Mesendoderm (in vitro differentiated cells): Measurements from ENCODE around the gene SKAP1.

Experiments
- DNase-seq: peaks from one replicate; pipeline ENCODE4 v3.0.0; 2013
- H2AK5ac ChIP-seq: 2 replicates; pipeline ENCODE4 v1.6.1; 2013; ENCODE audit warnings: low read length, inconsistent platforms
- H2BK120ac ChIP-seq: 2 replicates; pipeline ENCODE4 v1.6.1; 2013; ENCODE audit warnings: low read depth, mild to moderate bottlenecking, low read length, moderate library complexity, mixed read lengths
- H2BK15ac ChIP-seq: replicated peaks from 2 replicates; pipeline ENCODE4 v1.6.1; 2013; ENCODE audit warnings: low read depth, mild to moderate bottlenecking, moderate library complexity
- H2BK5ac ChIP-seq: 2 replicates; pipeline ENCODE4 v1.6.1; 2013; ENCODE audit warnings: low read length, inconsistent platforms
- H3K18ac ChIP-seq: 2 replicates; pipeline ENCODE4 v1.6.1; 2013; ENCODE audit warnings: mild to moderate bottlenecking, low read length, mixed read lengths
- H3K23ac ChIP-seq: one replicate; pipeline ENCODE4 v1.6.1; 2013; ENCODE audit warnings: low read length
- H3K27ac ChIP-seq: 2 replicates; pipeline ENCODE4 v1.5.1; 2013; ENCODE audit warnings: low read depth, mild to moderate bottlenecking, inconsistent platforms, low read length, moderate library complexity
- H3K27me3 ChIP-seq: 2 replicates; pipeline ENCODE4 v1.6.1; 2013; ENCODE audit warnings: low read length, control low read depth, mild to moderate bottlenecking, inconsistent platforms; ENCODE audit not compliant: insufficient read depth, poor library complexity
- H3K36me3 ChIP-seq: 2 replicates; pipeline ENCODE4 v1.6.1; 2013; ENCODE audit warnings: low read length, inconsistent platforms; ENCODE audit not compliant: control insufficient read depth, insufficient read depth
- H3K4ac ChIP-seq: one replicate; pipeline ENCODE4 v1.6.1; 2013; ENCODE audit warnings: low read depth, mild to moderate bottlenecking, low read length, moderate library complexity
- H3K4me1 ChIP-seq: 2 replicates; pipeline ENCODE4 v1.6.1; 2013; ENCODE audit warnings: low read depth, low read length, inconsistent platforms; ENCODE audit not compliant: control insufficient read depth
- H3K4me2 ChIP-seq: 2 replicates; pipeline ENCODE4 v1.6.1; 2013; ENCODE audit warnings: low read length
- H3K4me3 ChIP-seq: 2 replicates; pipeline ENCODE4 v1.5.1; 2013; ENCODE audit warnings: mild to moderate bottlenecking, low read length
- H3K56ac ChIP-seq: one replicate; pipeline ENCODE4 v1.6.1; 2013; ENCODE audit warnings: low read length
- H3K79me1 ChIP-seq: 2 replicates; pipeline ENCODE4 v1.6.1; 2013; ENCODE audit warnings: low read length, inconsistent platforms
- H3K79me2 ChIP-seq: 2 replicates; pipeline ENCODE4 v1.6.1; 2013; ENCODE audit warnings: mild to moderate bottlenecking, low read length; ENCODE audit not compliant: control insufficient read depth, insufficient read depth
- H3K9ac ChIP-seq: 2 replicates; pipeline ENCODE4 v1.6.1; 2013; ENCODE audit warnings: low read length, inconsistent platforms
- H4K5ac ChIP-seq: one replicate; pipeline ENCODE4 v1.6.1; 2013; ENCODE audit warnings: low read length
- H4K8ac ChIP-seq: one replicate; pipeline ENCODE4 v1.6.1; 2013; ENCODE audit warnings: low read depth, mild to moderate bottlenecking, control low read depth, low read length, moderate library complexity
- WGBS: extraction: QIAGEN DNeasy Blood & Tissue Kit; methylation state at CpG from one replicate; pipeline ENCODE4 v1.1.7; 2013; ENCODE audit warnings: low lambda C conversion rate, missing lambda C conversion rate; ENCODE audit not compliant: insufficient coverage; ENCODE audit errors: extremely low coverage; 5-methylcytosine and 5-hydroxymethylcytosine counted together

Gene SKAP1

DNA sequence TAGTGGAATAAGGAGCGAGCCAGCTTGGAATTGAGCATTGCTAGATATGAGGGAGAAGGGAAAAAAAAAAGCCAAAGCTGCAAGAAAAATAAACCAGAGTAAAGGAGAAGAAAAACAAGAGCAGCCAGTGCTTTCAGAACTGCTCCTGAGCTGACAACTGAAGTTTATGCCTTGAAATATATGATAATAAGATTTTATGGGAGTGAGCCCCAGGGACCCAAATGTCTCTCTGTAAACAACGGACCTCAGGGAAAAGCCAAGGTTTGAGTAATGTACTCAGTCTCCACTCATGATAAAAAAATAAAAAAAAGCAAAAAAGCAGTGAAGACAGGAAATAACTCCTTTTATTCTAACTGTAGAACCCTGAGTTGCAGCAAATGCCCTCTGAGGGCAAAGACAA, 189.9 kb downstream of the SKAP1 start:
- Histone ChIP-seq H3K27ac (no peak overlapping the region), H4K5ac (no peak overlapping the region), H3K4me2 (no peak overlapping the region), H3K4ac (no peak overlapping the region), H3K4me1 (peaks cover 14% of the 10 kb centered on the region), H2BK120ac (no peak overlapping the region), H3K4me3 (no peak overlapping the region), H3K9ac (no peak overlapping the region), H3K79me1 (no peaks in the 10 kb centered on the region), H3K23ac (no peak overlapping the region), H2BK15ac (no peak overlapping the region), H3K18ac (no peak overlapping the region), H3K79me2 (no peaks in the 10 kb centered on the region), H2AK5ac (no peak overlapping the region), H3K27me3 (no peaks in the 10 kb centered on the region), H2BK5ac (no peak overlapping the region), H3K56ac (no peak overlapping the region), H4K8ac (no peak overlapping the region), H3K36me3 (no peaks in the 10 kb centered on the region)
- WGBS, result no CpG with 5 or more reads among the region's 2 CpGs
- no peak for DNase-seq

DNA sequence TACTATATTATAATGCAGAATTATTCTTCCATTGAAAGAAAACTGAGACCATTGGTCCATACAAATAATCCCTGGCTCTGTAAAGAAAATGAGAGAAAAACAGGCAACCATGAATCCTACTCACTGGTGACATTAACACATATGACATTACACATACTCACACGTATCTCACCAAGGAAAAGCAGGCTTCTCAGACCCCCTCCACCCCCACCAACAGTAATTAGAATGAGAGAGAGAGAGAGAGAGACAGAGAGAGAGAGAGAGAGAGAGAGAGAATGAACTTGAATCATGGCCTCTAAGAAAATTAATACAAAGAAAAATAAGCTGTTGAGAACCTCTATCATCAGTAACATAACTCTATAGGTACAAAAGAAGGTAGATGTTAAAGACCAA, 190.4 kb downstream of the SKAP1 start:
- no peak overlapping the region for H3K4me3 ChIP-seq
- H3K36me3 ChIP-seq, result no peaks in the 10 kb centered on the region
- H4K8ac ChIP-seq, result no peak overlapping the region
- no peak overlapping the region for H2BK120ac ChIP-seq
- DNase-seq, result no peak
- no peak overlapping the region for H3K23ac ChIP-seq
- H3K4me2 ChIP-seq, result no peak overlapping the region
- no peak overlapping the region for H3K56ac ChIP-seq
- H2BK15ac ChIP-seq, result peak overlapping the region; percentile 36
- H2AK5ac ChIP-seq, result no peak overlapping the region
- peaks cover 11% of the 10 kb centered on the region for H3K4me1 ChIP-seq
- no CpG with 5 or more reads among the region's 1 CpG for WGBS
- no peaks in the 10 kb centered on the region for H3K79me1 ChIP-seq
- H3K4ac ChIP-seq, result no peak overlapping the region
- H4K5ac ChIP-seq, result no peak overlapping the region
- H3K27ac ChIP-seq, result no peak overlapping the region
- no peaks in the 10 kb centered on the region for H3K79me2 ChIP-seq
- no peak overlapping the region for H2BK5ac ChIP-seq
- no peaks in the 10 kb centered on the region for H3K27me3 ChIP-seq
- no peak overlapping the region for H3K9ac ChIP-seq
- no peak overlapping the region for H3K18ac ChIP-seq

DNA sequence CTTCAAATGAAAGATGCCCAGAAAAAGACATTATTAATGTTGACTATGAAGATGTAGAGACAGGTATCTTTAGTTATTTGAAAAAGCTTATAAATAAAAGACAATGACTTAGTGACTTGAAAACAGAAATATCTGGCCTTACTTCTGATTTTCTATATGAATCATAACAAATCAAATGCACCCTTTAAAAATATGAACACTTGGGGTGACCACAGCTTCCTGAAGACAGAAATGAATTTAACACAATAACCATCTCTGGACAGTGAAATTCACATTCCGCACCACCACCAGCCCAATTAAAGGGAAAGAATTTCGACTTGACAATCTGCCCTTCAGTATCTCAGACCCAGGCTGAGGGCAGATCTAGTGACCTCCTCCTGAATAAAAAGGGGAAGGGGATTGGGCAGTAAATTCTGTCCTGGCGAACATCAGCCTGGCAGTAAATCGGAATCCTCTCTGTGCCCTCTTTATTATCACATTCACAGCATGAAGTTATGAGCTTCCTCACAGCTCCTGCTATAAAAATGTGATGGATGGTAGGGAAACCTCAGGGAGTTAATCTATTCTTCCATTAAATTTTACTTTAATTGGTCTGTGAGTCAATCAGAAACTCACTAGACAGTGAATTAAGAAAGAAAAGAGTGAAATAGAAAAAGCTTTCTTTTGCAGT, 190.9 kb downstream of the SKAP1 start:
- Histone ChIP-seq H2BK15ac (no peak overlapping the region), H2AK5ac (no peak overlapping the region), H3K9ac (no peak overlapping the region), H3K4ac (no peak overlapping the region), H2BK5ac (no peak overlapping the region), H3K4me1 (peaks cover 10% of the 10 kb centered on the region), H3K79me1 (no peaks in the 10 kb centered on the region), H3K18ac (no peak overlapping the region), H3K36me3 (no peaks in the 10 kb centered on the region), H4K8ac (no peak overlapping the region), H2BK120ac (no peak overlapping the region), H3K27me3 (no peaks in the 10 kb centered on the region), H3K56ac (no peak overlapping the region), H3K79me2 (no peaks in the 10 kb centered on the region), H3K4me2 (no peak overlapping the region), H4K5ac (no peak overlapping the region), H3K23ac (no peak overlapping the region), H3K4me3 (no peak overlapping the region), H3K27ac (no peak overlapping the region)
- WGBS, result no CpG with 5 or more reads among the region's 4 CpGs
- no peak for DNase-seq

DNA sequence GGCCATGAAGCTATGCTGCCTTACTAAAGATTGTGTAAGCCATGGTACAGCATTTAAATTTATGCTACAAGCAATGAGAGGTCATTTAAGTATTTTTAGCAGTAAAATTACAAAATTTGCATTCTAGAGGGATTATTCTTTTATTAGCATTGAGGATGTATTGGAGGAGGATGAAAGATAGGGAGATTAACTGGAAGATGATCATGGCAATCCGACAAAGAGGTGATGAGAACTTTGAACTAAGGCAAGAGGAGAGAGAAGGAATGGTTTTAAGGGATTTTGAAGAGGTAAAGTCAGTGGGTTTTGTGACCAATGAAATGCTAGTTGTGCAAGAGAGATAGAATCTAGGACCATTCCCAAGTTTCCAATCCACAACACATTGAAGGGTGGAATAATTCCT, 192.6 kb downstream of the SKAP1 start:
- no peaks in the 10 kb centered on the region for H3K36me3 ChIP-seq
- H3K79me2 ChIP-seq, result no peaks in the 10 kb centered on the region
- no peaks in the 10 kb centered on the region for H3K79me1 ChIP-seq
- no peak overlapping the region for H2BK15ac ChIP-seq
- H3K27me3 ChIP-seq, result no peaks in the 10 kb centered on the region
- no peak overlapping the region for H3K9ac ChIP-seq
- H2BK5ac ChIP-seq, result no peak overlapping the region
- DNase-seq, result no peak
- no peak overlapping the region for H3K23ac ChIP-seq
- no peak overlapping the region for H3K4me3 ChIP-seq
- H3K18ac ChIP-seq, result no peak overlapping the region
- no peak overlapping the region for H3K27ac ChIP-seq
- H4K8ac ChIP-seq, result no peak overlapping the region
- H3K4me2 ChIP-seq, result no peak overlapping the region
- no peak overlapping the region for H2BK120ac ChIP-seq
- no CpG with 5 or more reads among the region's 1 CpG for WGBS
- H3K4me1 ChIP-seq, result peaks cover 10% of the 10 kb centered on the region
- no peak overlapping the region for H3K56ac ChIP-seq
- no peak overlapping the region for H2AK5ac ChIP-seq
- no peak overlapping the region for H4K5ac ChIP-seq
- no peak overlapping the region for H3K4ac ChIP-seq

DNA sequence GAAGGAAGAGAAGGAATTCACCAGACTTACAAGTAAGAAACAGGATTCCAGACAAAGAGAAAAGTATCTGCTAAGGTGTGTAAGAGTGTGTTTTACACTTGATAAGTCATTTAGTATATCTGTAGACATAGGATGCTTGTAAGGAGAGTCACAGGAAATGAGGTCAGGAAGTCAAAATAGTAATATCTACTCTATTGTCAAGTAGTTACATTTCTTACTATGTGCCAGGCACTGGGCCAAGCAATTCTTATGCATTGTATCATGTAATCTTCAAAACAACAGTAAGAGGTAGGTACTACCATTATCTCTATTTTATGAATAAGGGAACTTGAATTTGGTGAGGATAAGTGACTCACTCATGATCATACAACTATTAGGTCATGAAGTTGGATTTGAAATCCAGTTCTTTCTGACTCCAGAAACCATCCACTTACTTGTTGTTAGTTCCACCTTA, 193.3 kb downstream of the SKAP1 start:
- no peaks in the 10 kb centered on the region for H3K36me3 ChIP-seq
- no peak overlapping the region for H2BK15ac ChIP-seq
- H3K4me1 ChIP-seq, result peaks cover 4% of the 10 kb centered on the region
- H3K18ac ChIP-seq, result no peak overlapping the region
- H3K27me3 ChIP-seq, result no peaks in the 10 kb centered on the region
- H2BK5ac ChIP-seq, result no peak overlapping the region
- H4K5ac ChIP-seq, result no peak overlapping the region
- H3K79me1 ChIP-seq, result no peaks in the 10 kb centered on the region
- no peaks in the 10 kb centered on the region for H3K79me2 ChIP-seq
- H4K8ac ChIP-seq, result no peak overlapping the region
- H3K23ac ChIP-seq, result no peak overlapping the region
- H3K4ac ChIP-seq, result no peak overlapping the region
- H3K56ac ChIP-seq, result no peak overlapping the region
- no peak overlapping the region for H2BK120ac ChIP-seq
- no peak overlapping the region for H2AK5ac ChIP-seq
- H3K4me3 ChIP-seq, result no peak overlapping the region
- DNase-seq, result no peak
- H3K4me2 ChIP-seq, result no peak overlapping the region
- no peak overlapping the region for H3K27ac ChIP-seq
- H3K9ac ChIP-seq, result no peak overlapping the region

DNA sequence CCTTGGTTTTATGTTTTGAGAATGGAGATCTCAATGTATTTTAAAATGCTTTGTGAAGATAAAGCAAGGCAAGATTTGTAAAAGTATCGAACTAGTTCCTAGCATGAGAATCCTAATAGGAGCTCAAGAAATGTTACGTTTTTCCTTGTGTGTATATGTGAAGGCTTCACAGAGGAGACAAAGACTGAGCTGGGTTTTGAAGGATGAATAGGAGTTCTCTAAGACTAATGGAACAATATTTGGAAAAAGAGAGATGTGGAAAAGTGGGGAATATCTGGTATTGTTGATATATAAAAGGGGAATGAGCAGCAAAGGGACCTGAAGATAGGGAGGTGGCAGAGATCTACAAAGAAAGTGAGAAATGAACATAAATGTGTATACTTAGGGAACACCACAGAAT, 195.1 kb downstream of the SKAP1 start:
- no peak overlapping the region for H3K4ac ChIP-seq
- no peak overlapping the region for H3K18ac ChIP-seq
- H3K79me1 ChIP-seq, result no peaks in the 10 kb centered on the region
- no peak overlapping the region for H3K9ac ChIP-seq
- H3K79me2 ChIP-seq, result no peaks in the 10 kb centered on the region
- H3K27ac ChIP-seq, result no peak overlapping the region
- no peak overlapping the region for H2BK15ac ChIP-seq
- H2BK5ac ChIP-seq, result no peak overlapping the region
- H4K8ac ChIP-seq, result no peak overlapping the region
- WGBS, result no CpG with 5 or more reads among the region's 2 CpGs
- no peak overlapping the region for H3K56ac ChIP-seq
- no peak overlapping the region for H2AK5ac ChIP-seq
- H3K27me3 ChIP-seq, result no peaks in the 10 kb centered on the region
- no peak overlapping the region for H3K4me3 ChIP-seq
- H2BK120ac ChIP-seq, result no peak overlapping the region
- no peaks in the 10 kb centered on the region for H3K36me3 ChIP-seq
- DNase-seq, result no peak
- H3K4me1 ChIP-seq, result no peaks in the 10 kb centered on the region
- H4K5ac ChIP-seq, result no peak overlapping the region
- no peak overlapping the region for H3K23ac ChIP-seq
- H3K4me2 ChIP-seq, result no peak overlapping the region
